K562 (cell line): ENCODE measurements around the gene NUTF2. TPM values are rescaled to one million over a fixed set of nuclear protein-coding genes. Genes with fewer than 3 reads are reported as not detected.
A peak's percentile ranks its signal among the peaks of the same experiment; 100 is the strongest.

Experiments
- CEBPZ ChIP-seq: fragments of 150-350 bp; IDR thresholded peaks from 2 replicates; pipeline ENCODE4 v1.6.1; 2014; ENCODE audit warnings: low read depth, mild to moderate bottlenecking, low read length, borderline replicate concordance
- CREB3L1 ChIP-seq: fragments of 450-650 bp; IDR thresholded peaks from 2 replicates; pipeline ENCODE4 v1.6.1; 2014; ENCODE audit warnings: low read depth, mild to moderate bottlenecking, moderate library complexity, borderline replicate concordance
- FOXA3 ChIP-seq, 2 experiments: fragments of 450-650 bp in 1 of 2; sonication (generic) in 1 of 2; formaldehyde crosslinking; IDR thresholded peaks in 1 of 2; conservative IDR thresholded peaks in 1 of 2; 2 replicates each; pipeline versions ENCODE4 v1.4.0 to v1.8.0; 2020 to 2022; ENCODE audit warnings: mild to moderate bottlenecking in 2 of 2, missing genetic modification reagents in 1 of 2
- FOXK1 ChIP-seq: sonication (generic); formaldehyde crosslinking; IDR thresholded peaks from 2 replicates; pipeline ENCODE4 v1.8.0; 2022; ENCODE audit warnings: missing genetic modification reagents, mild to moderate bottlenecking, borderline replicate concordance
- HCFC1 ChIP-seq: IDR thresholded peaks from 2 replicates; pipeline ENCODE4 v1.6.1; 2012; ENCODE audit warnings: low read depth, low read length, improper control_type of control experiment
- HDGF ChIP-seq: fragments of 450-650 bp; IDR thresholded peaks from 2 replicates; pipeline ENCODE4 v1.6.1; 2016
- KDM5B ChIP-seq: fragments of 200-600 bp; sonication (generic); IDR thresholded peaks from 2 replicates; pipeline ENCODE4 v1.6.1; 2012; ENCODE audit warnings: low read depth, mild to moderate bottlenecking, moderate library complexity, low read length, control low read depth, inconsistent platforms; ENCODE audit not compliant: insufficient replicate concordance
- LCOR ChIP-seq: sonication (generic); formaldehyde crosslinking; IDR thresholded peaks from 2 replicates; pipeline ENCODE4 v1.8.0; 2022; ENCODE audit warnings: mild to moderate bottlenecking, missing genetic modification reagents
- PBX2 ChIP-seq, 2 experiments: IDR thresholded peaks in 1 of 2; conservative IDR thresholded peaks in 1 of 2; 2 replicates each; pipeline ENCODE4 v1.6.1; 2016; ENCODE audit warnings: low read depth in 2 of 2, mild to moderate bottlenecking in 1 of 2, missing compliant biosample characterization in 1 of 2, missing genetic modification characterization in 1 of 2, moderate library complexity in 1 of 2
- PML ChIP-seq: IDR thresholded peaks from 2 replicates; pipeline ENCODE4 v1.6.1; 2012; ENCODE audit warnings: low read length, inconsistent platforms
- PTBP1 ChIP-seq: fragments of 200-400 bp; formaldehyde crosslinking; IDR thresholded peaks from 2 replicates; pipeline ENCODE4 v1.6.1; 2017; ENCODE audit warnings: low read depth, low read length
- STAT6 ChIP-seq: sonication (generic); formaldehyde crosslinking; IDR thresholded peaks from 2 replicates; pipeline ENCODE4 v1.8.1; 2023; ENCODE audit warnings: mild to moderate bottlenecking, missing genetic modification reagents
- TCF15 ChIP-seq: fragments of 250-450 bp; sonication (Bioruptor Pico); IDR thresholded peaks from 2 replicates; pipeline ENCODE4 v1.8.0; 2022; ENCODE audit warnings: moderate library complexity, mild to moderate bottlenecking, inconsistent platforms
- ZNF184 ChIP-seq: sonication (generic); formaldehyde crosslinking; IDR thresholded peaks from 2 replicates; pipeline ENCODE4 v1.5.0; 2020; ENCODE audit warnings: missing genetic modification reagents
- ZNF707 ChIP-seq: fragments of 250-450 bp; sonication (Bioruptor Pico); conservative IDR thresholded peaks from 2 replicates; pipeline ENCODE4 v1.8.0; 2022; ENCODE audit warnings: inconsistent platforms, mild to moderate bottlenecking, moderate library complexity
- polyA plus RNA-seq, 8 experiments: library from polyadenylated mRNA; depleted of rRNA in 4 of 8; stranded (reverse) in 5 of 8; unstranded in 3 of 8; fragments of >200 nt; fragmentation: Nextera tagmentation in 2 of 8; fragmentation: Illumina TruSeq in 1 of 8; extraction: Ambion mirVana in 2 of 8; extraction: Trizol in 1 of 8; gene quantifications; 2 replicates each; pipeline versions ENCODE4 v1.2.1 to v1.2.3, GENCODE V29; 2011 to 2014; ENCODE audit warnings: inconsistent platforms in 1 of 8, missing spikeins in 1 of 8
- total RNA-seq, 7 experiments: library from RNA; depleted of rRNA in 6 of 7; stranded (reverse); fragments of >200 nt in 6 of 7; fragmentation: Illumina TruSeq in 2 of 7; extraction: Trizol in 2 of 7; gene quantifications; 2 replicates each; pipeline versions ENCODE4 v1.2.1 to v1.2.3, GENCODE V29; 2011 to 2021; ENCODE audit warnings: low replicate concordance in 1 of 7

NUTF2 gene
- total and polyA plus RNA-seq, 9 of the 15 experiments (the other 6 are each of a cell fraction or from before 2014, with no cell fraction given): 106 to 248 (median 147) TPM

- TF ChIP-seq PTBP1 (no peak), PBX2 (CRISPR knock-in tag; IDR thresholded peaks at IDR 0.05; ENCODE audit: low read depth) (no peak), PBX2 (tag; conservative IDR thresholded peaks at IDR 0.05; ENCODE audit: low read depth) (no peak), CEBPZ (no peak), HCFC1 (no peak), CREB3L1 (no peak), ZNF184 (CRISPR knock-in tag) (no peak), KDM5B (no peak), STAT6 (CRISPR knock-in tag) (0 out of 2 replicates have a peak, but pooled peaks have one; percentile 23), HDGF (0 out of 2 replicates have a peak, but pooled peaks have one; percentile 78), ZNF707 (CRISPR knock-in tag) (no peak), FOXK1 (no peak), TCF15 (CRISPR knock-in tag) (no peak), PML (no peak), LCOR (CRISPR knock-in tag) (0 out of 2 replicates have a peak, but pooled peaks have one; percentile 63), FOXA3 (CRISPR knock-in tag; conservative IDR thresholded peaks at IDR 0.05 in 1 of 2, IDR thresholded peaks at IDR 0.05 in 1 of 2) (no peak)
These were observed 5.4 kb upstream of the NUTF2 start (continued) for GRCh38 chr16:67841198-67841815.
